VCaP (cell line): ENCODE data around the gene CUL5.

Source experiments
- H3K27ac ChIP-seq: fragments of 450-650 bp; 2 replicates; pipeline ENCODE4 v1.5.1; 2017
- TF ChIP-seq, protein P1 (sequence below): fragments of 450-650 bp; conservative IDR thresholded peaks from 2 replicates; pipeline ENCODE4 v1.5.1; 2017; ENCODE audit warnings: mild to moderate bottlenecking, moderate library complexity

Gene CUL5

DNA sequence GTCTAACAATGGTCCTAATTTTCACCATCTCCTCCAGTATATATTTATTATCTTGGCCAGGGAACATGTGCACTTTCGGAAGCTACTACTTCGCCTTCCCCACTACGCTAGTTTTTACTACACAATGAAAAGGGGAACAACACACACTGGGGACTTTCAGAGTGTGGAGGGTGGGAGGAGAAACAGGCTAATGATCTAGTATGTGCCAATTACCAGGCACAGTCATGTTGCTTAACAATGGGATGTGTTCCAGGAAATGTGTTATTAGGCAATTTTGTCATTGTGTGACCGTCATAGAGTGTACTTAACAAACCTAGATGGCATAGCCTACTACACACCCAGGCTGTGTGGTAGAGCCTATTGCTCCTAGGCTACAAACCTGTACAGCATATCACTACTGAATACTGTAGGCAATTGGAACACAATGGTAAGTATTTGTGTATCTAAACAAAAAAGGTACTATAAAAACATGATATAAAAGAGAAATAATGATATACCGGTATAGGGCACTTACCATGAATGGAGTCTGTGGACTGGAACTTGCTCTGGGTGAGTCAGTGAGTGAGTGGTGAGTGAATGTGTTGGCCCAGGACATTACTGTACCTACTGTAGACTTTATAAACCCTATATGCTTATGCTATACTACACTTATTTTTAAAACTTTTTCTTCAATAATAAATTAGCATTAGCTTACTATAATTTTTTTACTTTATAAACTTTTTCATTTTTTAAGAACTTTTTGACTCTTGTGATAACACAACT, 20.1 kb upstream of the CUL5 start:
- TF ChIP-seq, protein P1, sequence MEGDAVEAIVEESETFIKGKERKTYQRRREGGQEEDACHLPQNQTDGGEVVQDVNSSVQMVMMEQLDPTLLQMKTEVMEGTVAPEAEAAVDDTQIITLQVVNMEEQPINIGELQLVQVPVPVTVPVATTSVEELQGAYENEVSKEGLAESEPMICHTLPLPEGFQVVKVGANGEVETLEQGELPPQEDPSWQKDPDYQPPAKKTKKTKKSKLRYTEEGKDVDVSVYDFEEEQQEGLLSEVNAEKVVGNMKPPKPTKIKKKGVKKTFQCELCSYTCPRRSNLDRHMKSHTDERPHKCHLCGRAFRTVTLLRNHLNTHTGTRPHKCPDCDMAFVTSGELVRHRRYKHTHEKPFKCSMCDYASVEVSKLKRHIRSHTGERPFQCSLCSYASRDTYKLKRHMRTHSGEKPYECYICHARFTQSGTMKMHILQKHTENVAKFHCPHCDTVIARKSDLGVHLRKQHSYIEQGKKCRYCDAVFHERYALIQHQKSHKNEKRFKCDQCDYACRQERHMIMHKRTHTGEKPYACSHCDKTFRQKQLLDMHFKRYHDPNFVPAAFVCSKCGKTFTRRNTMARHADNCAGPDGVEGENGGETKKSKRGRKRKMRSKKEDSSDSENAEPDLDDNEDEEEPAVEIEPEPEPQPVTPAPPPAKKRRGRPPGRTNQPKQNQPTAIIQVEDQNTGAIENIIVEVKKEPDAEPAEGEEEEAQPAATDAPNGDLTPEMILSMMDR, result no peak
- H3K27ac ChIP-seq, result no peak overlapping the region

DNA sequence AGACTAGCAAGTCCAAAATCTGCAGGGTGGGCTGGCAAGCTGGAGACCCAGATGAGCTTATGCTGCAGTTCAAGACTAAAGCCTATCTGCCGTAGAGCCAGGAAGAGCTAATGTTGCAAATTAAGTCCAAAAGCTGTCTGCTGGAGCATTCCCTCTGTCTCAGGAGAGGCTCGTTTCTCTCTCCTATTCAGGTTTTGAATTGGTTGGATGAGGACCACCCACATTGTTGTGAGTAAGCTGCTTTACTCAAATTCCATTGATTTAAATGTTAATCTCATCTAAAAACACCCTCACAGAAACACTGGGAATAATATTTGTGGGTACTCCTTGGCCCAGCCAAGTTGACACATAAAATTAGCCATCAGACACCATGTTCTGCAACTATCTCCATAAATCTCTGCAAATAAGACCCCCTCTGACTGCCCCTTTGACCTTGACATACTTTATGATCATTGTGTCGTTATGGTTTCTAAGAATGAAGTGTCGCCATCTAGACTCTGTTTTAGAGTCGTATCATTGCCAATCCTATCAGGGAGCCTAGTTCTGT, 16.8 kb upstream of the CUL5 start:
- TF ChIP-seq, protein P1, result no peak
- no peak overlapping the region for H3K27ac ChIP-seq

DNA sequence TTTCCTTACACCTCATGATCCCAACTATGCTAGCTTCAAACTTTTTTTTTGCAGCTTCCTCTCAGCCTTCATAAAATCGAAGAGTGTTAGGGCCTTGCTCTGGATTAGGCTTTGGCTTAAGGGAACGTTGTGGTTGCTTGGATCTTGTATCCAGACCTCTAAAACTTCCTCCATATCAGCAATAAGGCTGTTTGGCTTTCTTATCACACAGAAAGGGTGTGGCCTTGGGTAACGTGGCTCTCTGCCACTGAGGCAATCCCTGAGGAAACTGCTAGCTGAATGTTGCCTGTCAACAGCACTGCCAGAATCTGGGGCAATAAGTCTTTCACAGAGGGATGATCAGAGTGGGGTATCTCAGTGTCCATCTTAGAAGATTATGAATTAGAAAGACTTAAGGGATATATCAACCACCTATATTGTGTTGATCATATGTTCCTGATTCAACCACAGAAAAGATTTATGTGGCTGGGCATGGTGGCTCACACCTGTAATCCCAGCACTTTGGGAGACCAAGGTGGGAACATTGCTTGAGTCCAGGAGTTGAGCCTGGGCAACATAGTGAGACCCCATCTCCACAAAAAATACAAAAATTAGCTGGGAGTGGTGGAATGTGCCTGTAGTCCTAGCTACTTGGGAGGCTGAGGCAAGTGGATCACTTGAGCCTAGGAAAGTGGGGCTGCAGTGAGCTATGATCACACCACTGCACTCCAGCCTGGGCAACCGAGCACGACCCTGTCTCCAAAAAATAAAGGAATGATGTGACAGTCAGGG, 12.5 kb upstream of the CUL5 start:
- no peak overlapping the region for H3K27ac ChIP-seq
- TF ChIP-seq, protein P1, result no peak

DNA sequence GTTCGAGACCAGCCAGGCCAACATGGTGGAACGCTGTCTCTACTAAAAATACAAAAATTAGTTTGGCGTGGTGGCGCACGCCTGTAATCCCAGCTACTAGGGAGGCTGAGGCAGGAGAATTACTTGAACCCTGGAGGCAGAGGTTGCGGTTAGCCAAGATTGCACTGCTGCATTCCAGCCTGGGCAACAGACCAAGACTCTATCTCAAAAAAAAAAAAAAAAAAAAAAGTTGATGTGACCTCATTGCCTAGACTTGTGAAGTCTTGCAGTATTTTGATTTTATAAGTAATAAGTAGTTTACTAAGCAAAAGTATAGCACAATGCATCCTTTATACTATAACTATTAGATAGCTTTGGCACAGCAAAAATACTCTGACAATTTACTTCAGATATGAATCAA, 9.9 kb upstream of the CUL5 start:
- no peak overlapping the region for H3K27ac ChIP-seq
- TF ChIP-seq, protein P1, result no peak

DNA sequence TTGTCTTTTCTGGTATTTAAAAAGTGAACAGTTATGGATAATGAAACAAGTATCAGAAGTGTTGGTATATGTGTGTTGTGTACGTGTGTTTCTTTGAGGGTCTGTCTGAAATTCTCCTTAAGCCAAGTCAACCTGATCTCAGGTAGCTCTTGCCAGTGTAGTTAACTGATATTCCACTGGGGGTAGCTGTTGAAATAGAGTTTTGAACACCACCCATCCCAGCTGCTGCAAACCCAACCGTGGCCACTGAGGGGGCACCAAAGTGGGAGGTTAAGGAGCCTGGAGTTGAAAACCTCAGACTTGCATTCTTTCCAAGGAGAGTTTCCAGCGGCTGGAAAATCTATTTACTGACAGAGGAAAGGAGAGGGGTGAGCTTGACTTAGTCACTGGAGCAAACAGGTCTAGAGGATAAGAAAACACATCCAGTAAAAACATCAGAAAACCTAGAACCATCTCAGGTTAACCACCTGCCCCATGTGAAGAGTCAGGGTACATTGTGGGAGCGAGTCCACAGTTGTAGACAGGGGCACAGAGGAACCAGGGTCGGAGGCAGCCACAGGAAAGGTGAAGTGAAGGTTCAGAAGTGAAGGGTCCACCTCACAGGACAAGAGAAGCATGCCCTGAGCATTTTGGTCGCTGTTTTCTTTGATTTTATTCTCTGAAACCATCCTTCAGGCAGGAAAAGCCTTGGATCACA, 8.8 kb upstream of the CUL5 start:
- no peak overlapping the region for H3K27ac ChIP-seq
- TF ChIP-seq, protein P1, result peak; percentile 64

DNA sequence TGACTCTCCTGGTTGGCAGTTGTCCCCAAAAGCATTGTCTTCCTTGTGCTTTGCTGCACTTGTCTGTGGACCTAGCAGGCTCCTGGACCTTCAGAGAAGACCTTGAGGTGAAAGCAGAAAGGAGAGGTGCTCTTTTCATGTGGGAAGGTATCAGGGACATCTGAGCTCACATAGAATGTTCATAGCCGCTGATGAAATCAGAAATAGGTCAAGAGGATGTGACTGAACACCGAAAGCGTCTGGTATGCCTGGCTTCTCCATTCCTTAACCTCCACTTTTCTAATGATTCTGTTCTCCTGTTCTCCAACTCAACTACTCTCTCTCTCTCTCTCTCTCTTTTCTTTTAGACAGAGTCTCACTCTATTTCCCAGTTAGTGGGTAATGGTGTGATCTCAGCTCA, 6.2 kb upstream of the CUL5 start:
- TF ChIP-seq, protein P1, result no peak
- H3K27ac ChIP-seq, result no peak overlapping the region

DNA sequence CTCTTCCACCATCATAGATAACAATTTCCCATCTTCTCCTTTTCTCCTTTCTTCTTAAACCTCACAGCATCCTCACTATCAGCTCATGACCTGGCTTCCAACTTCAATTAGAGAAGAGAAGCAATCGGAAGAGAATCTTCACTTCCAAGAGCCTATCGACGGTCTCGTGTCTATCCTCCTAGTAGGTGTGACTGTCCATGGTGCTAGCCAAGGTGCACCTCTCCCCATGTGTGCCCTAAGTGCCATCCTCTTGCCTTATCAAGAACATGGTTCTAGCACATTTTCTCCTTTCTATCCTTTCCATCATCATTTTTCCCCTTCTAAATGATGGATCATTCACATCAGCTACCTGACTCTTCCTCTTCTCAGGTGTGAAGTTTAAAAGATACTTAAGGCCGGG, 5.1 kb upstream of the CUL5 start:
- no peak overlapping the region for H3K27ac ChIP-seq
- TF ChIP-seq, protein P1, result no peak
